Caco-2 (cell line): Measurements from ENCODE around the gene SLC25A33. TPM values are rescaled to one million over a fixed set of nuclear protein-coding genes. Genes with fewer than 3 reads are reported as not detected.

Experiments used
- BruUV-seq: library from RNA; stranded (reverse); fragments of 400-500 nt; replicated peaks from 2 replicates; lab custom pipeline; 2021; lab: Mats Ljungman, UMichigan
- CTCF ChIA-PET: fragments of 300-600 bp; sonication (Branson Sonifier 250); formaldehyde crosslinking; loops from one replicate; lab custom pipeline; 2022; ENCODE audit warnings: antibody characterized with exemption; lab: Charles Lee
- POLR2A ChIA-PET: fragments of 300-600 bp; sonication (Branson Sonifier 250); formaldehyde crosslinking; loops from one replicate; lab custom pipeline; 2022; ENCODE audit warnings: antibody characterized with exemption; lab: Charles Lee
- DNase-seq, 2 experiments: peaks; one replicate each; pipeline versions ENCODE4 v3.0.0 to v3.0.0-alpha.2; 2020 to 2022
- H3K27me3 ChIP-seq: replicated peaks from 2 replicates; pipeline ENCODE4 v1.6.0; 2011; ENCODE audit warnings: low read length; ENCODE audit not compliant: control insufficient read depth, insufficient read depth
- H3K36me3 ChIP-seq: 2 replicates; pipeline ENCODE4 v1.5.1; 2011; ENCODE audit warnings: low read length; ENCODE audit not compliant: control insufficient read depth, insufficient read depth
- H3K4me1 ChIP-seq: fragments of 250-450 bp; sonication (Bioruptor Pico); 2 replicates; pipeline ENCODE4 v1.5.1; 2020; ENCODE audit warnings: mild to moderate bottlenecking
- H3K4me3 ChIP-seq: 2 replicates; pipeline ENCODE4 v1.5.1; 2011; ENCODE audit warnings: low read depth, mild to moderate bottlenecking, control low read depth, low read length
- H3K9me3 ChIP-seq: fragments of 250-450 bp; sonication (Bioruptor Pico); 2 replicates; pipeline ENCODE4 v1.5.1; 2020; ENCODE audit warnings: mild to moderate bottlenecking, moderate library complexity
- H3K27ac Mint-ChIP-seq: one replicate; pipeline ENCODE4 v1.8.0; 2022; ENCODE audit warnings: mixed read lengths; ENCODE audit not compliant: unreplicated experiment
- H3K27me3 Mint-ChIP-seq: one replicate; pipeline ENCODE4 v1.8.0; 2022; ENCODE audit warnings: mixed read lengths; ENCODE audit not compliant: insufficient read depth, unreplicated experiment
- H3K36me3 Mint-ChIP-seq: one replicate; pipeline ENCODE4 v1.8.0; 2022; ENCODE audit warnings: mild to moderate bottlenecking, mixed read lengths; ENCODE audit not compliant: insufficient read depth, unreplicated experiment
- H3K4me1 Mint-ChIP-seq: one replicate; pipeline ENCODE4 v1.8.0; 2022; ENCODE audit warnings: low read depth, mixed read lengths; ENCODE audit not compliant: unreplicated experiment
- H3K4me3 Mint-ChIP-seq: one replicate; pipeline ENCODE4 v1.8.0; 2022; ENCODE audit warnings: mild to moderate bottlenecking, moderate library complexity, mixed read lengths; ENCODE audit not compliant: unreplicated experiment
- H3K9me3 Mint-ChIP-seq: one replicate; pipeline ENCODE4 v1.8.0; 2022; ENCODE audit warnings: mixed read lengths; ENCODE audit not compliant: unreplicated experiment
- CTCF ChIP-seq, 2 experiments: fragments of 200-600 bp in 1 of 2; IDR thresholded peaks; 1 replicate in 1 of 2; 2 replicates in 1 of 2; pipeline versions ENCODE4 v1.5.1 to v1.8.0; 2011 to 2022; ENCODE audit warnings: antibody characterized with exemption in 1 of 2, control low read depth in 1 of 2, inconsistent platforms in 1 of 2, low read depth in 1 of 2, low read length in 1 of 2, mild to moderate bottlenecking in 1 of 2, moderate library complexity in 1 of 2; ENCODE audit not compliant: insufficient read depth in 1 of 2, severe bottlenecking in 1 of 2, unreplicated experiment in 1 of 2
- intact Hi-C: fragments of 100-400 bp; cut with micrococcal nuclease; formaldehyde crosslinking; loops from one replicate; pipeline ENCODE4 v1.10.0; 2022; ENCODE audit not compliant: unreplicated experiment
- total RNA-seq: library from RNA; stranded (reverse); gene quantifications from 2 replicates; pipeline ENCODE4 v1.2.3, GENCODE V29; 2022

SLC25A33 gene
- total RNA-seq, 1 experiment from 2014 or later: 11.2 TPM

DNA sequence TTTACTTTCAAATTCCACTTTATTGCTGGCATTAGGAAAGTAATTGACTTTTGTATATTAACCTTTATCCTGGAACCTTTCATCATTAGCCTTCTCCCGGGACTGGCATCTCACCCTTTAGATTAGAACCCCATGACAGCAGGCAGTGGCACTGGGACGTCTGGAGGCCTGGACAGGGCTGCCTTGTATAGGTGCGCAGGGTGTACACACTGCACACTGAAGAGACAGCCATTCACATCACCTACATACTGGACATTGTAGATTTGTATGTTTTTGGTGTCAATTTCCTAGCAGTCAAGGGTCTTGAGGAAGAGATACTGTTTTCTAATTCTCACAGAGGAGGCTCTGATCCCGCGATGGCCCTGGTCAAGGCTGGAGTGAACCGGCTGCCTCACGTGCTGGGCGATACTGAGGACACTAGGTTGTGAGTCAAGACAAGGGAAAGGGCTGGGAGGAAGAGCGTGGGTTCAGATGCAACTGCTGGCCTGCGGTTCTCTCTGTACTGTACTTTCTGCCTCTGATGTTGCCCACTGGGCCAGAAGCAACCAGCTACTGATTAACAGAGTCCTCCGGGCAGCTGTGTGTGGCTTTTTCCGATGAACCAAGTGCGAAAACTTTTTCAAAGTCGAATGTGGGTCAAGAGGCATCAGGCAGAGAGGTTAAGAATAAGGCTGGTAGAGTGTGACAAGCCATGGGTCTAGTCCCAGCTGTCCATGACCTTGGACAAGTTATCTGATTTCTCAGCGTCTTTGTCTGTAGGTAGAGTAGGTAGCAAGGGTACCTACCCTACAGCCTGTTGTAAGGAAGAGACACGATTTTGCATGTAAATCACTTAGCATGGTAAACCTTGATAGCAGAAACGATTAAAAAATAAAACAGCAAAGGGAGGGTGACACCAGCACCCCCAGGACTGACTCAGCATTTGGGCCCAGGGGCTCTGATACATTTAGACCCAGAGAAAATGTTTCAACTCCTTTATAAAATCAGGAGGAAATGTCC, 38.2 kb upstream of the SLC25A33 start:
- Mint-ChIP-seq H3K4me3 (no peak overlapping the region), H3K9me3 (no peaks in the 10 kb centered on the region), H3K27ac (no peak overlapping the region), H3K27me3 (no peaks in the 10 kb centered on the region), H3K4me1 (no peaks in the 10 kb centered on the region), H3K36me3 (no peaks in the 10 kb centered on the region)
- no TSS peak for BruUV-seq
- Histone ChIP-seq H3K9me3 (no peaks in the 10 kb centered on the region), H3K27me3 (no peaks in the 10 kb centered on the region), H3K4me1 (no peaks in the 10 kb centered on the region; the same call in 1 of the 2 replicates), H3K4me3 (no peak overlapping the region), H3K36me3 (no peaks in the 10 kb centered on the region)
- ChIA-PET CTCF (no interaction called here), POLR2A (no interaction called here)
- DNase-seq: no peak
- no peak for TF ChIP-seq CTCF (IDR thresholded peaks at IDR 0.05; ENCODE audit: insufficient read depth in 1 of 2, low read depth in 1 of 2, low read length in 1 of 2, severe bottlenecking in 1 of 2, unreplicated experiment in 1 of 2)
- intact Hi-C loops: no loop called here

- Histone ChIP-seq H3K27me3 (no peaks in the 10 kb centered on the region), H3K4me1 (no peaks in the 10 kb centered on the region; the same call in 1 of the 2 replicates), H3K4me3 (no peak overlapping the region), H3K36me3 (no peaks in the 10 kb centered on the region), H3K9me3 (no peaks in the 10 kb centered on the region)
- TF ChIP-seq CTCF (IDR thresholded peaks at IDR 0.05; ENCODE audit: insufficient read depth in 1 of 2, low read depth in 1 of 2, low read length in 1 of 2, severe bottlenecking in 1 of 2, unreplicated experiment in 1 of 2): no peak
- no peak overlapping the region for H3K4me3 Mint-ChIP-seq
- H3K36me3 Mint-ChIP-seq: no peaks in the 10 kb centered on the region
- DNase-seq: no peak
- intact Hi-C loops: no loop called here
- H3K27ac Mint-ChIP-seq: no peak overlapping the region
- ChIA-PET POLR2A (no interaction called here), CTCF (no interaction called here)
- no peaks in the 10 kb centered on the region for H3K27me3 Mint-ChIP-seq
- no TSS peak for BruUV-seq
- H3K9me3 Mint-ChIP-seq: no peaks in the 10 kb centered on the region
- no peaks in the 10 kb centered on the region for H3K4me1 Mint-ChIP-seq
Observed at GRCh38 chr1:9503001-9503675, 36.1 kb upstream of the SLC25A33 start.

- Mint-ChIP-seq H3K4me1 (no peaks in the 10 kb centered on the region), H3K36me3 (no peaks in the 10 kb centered on the region), H3K9me3 (no peaks in the 10 kb centered on the region), H3K4me3 (no peak overlapping the region), H3K27ac (no peak overlapping the region), H3K27me3 (no peaks in the 10 kb centered on the region)
- BruUV-seq: no TSS peak
- Histone ChIP-seq H3K9me3 (no peaks in the 10 kb centered on the region), H3K4me3 (no peak overlapping the region), H3K36me3 (no peaks in the 10 kb centered on the region), H3K27me3 (no peaks in the 10 kb centered on the region), H3K4me1 (no peaks in the 10 kb centered on the region; the same call in 1 of the 2 replicates)
- ChIA-PET CTCF (interaction anchor here (0.7 kb wide), 1 partner anchor 11 kb away, joined by 5 read pairs; no protein-coding TSS in a partner anchor), POLR2A (no interaction called here)
- no peak for TF ChIP-seq CTCF (IDR thresholded peaks at IDR 0.05; ENCODE audit: insufficient read depth in 1 of 2, low read depth in 1 of 2, low read length in 1 of 2, severe bottlenecking in 1 of 2, unreplicated experiment in 1 of 2)
- intact Hi-C loops: no loop called here
- peak in 1 of 2 experiments; percentile 40 for DNase-seq
Observed at GRCh38 chr1:9505143-9505542, 34.1 kb upstream of the SLC25A33 start.
